GM06990 (cell line): Measurements from ENCODE around the gene SLC39A3.

Source experiments
- DNase-seq: peaks from one replicate; pipeline ENCODE4 v3.0.0-alpha.2; 2011; ENCODE audit not compliant: insufficient read length; ENCODE audit errors: extremely low read depth
- H3K27me3 ChIP-seq: replicated peaks from 2 replicates; pipeline ENCODE4 v1.6.0; 2011; ENCODE audit warnings: low read length; ENCODE audit not compliant: control insufficient read depth, insufficient read depth
- H3K36me3 ChIP-seq: 2 replicates; pipeline ENCODE4 v1.5.1; 2011; ENCODE audit warnings: low read length; ENCODE audit not compliant: control insufficient read depth, insufficient read depth
- H3K4me3 ChIP-seq: replicated peaks from 2 replicates; pipeline ENCODE4 v1.5.1; 2011; ENCODE audit warnings: low read depth, mild to moderate bottlenecking, control low read depth, low read length
- CTCF ChIP-seq: IDR thresholded peaks from 2 replicates; pipeline ENCODE4 v1.5.1; 2011; ENCODE audit warnings: low read length, control low read depth, mild to moderate bottlenecking, inconsistent platforms; ENCODE audit not compliant: insufficient read depth, poor library complexity, severe bottlenecking

The SLC39A3 gene

GRCh38 chr19:2693492-2694160 lies 46.2 kb downstream of the SLC39A3 start:
- no peak overlapping the region for H3K4me3 ChIP-seq
- no peak for DNase-seq
- H3K27me3 ChIP-seq, result no peaks in the 10 kb centered on the region
- no peaks in the 10 kb centered on the region; the same call in 1 of the 2 replicates for H3K36me3 ChIP-seq
- no peak for TF ChIP-seq CTCF

GRCh38 chr19:2691951-2692350 lies 47.9 kb downstream of the SLC39A3 start:
- no peak for TF ChIP-seq CTCF
- Histone ChIP-seq H3K27me3 (no peaks in the 10 kb centered on the region), H3K4me3 (no peak overlapping the region), H3K36me3 (no peaks in the 10 kb centered on the region; the same call in 1 of the 2 replicates)
- no peak for DNase-seq

GRCh38 chr19:2690856-2691255 lies 49.0 kb downstream of the SLC39A3 start:
- TF ChIP-seq CTCF, result no peak
- Histone ChIP-seq H3K4me3 (no peak overlapping the region), H3K27me3 (no peaks in the 10 kb centered on the region), H3K36me3 (no peaks in the 10 kb centered on the region; the same call in none of the 2 replicates)
- DNase-seq, result no peak

GRCh38 chr19:2686360-2686759 lies 53.5 kb downstream of the SLC39A3 start:
- Histone ChIP-seq H3K36me3 (peaks cover 3% of the 10 kb centered on the region), H3K4me3 (no peak overlapping the region), H3K27me3 (no peaks in the 10 kb centered on the region)
- DNase-seq, result no peak
- TF ChIP-seq CTCF, result no peak

- peaks cover 3% of the 10 kb centered on the region for H3K36me3 ChIP-seq
- H3K4me3 ChIP-seq, result no peak overlapping the region
- no peaks in the 10 kb centered on the region for H3K27me3 ChIP-seq
- TF ChIP-seq CTCF, result no peak
- DNase-seq, result no peak
Observed at GRCh38 chr19:2685204-2685704, 54.6 kb downstream of the SLC39A3 start.
